HL-60 (cell line): Measurements from ENCODE around the gene PKN2.

Experiments
- POLR2AphosphoS5 ChIP-seq: IDR thresholded peaks from 2 replicates; pipeline ENCODE4 v1.6.1; 2012; ENCODE audit warnings: low read depth
- TF ChIP-seq, protein P1 (sequence below): IDR thresholded peaks from one replicate; pipeline ENCODE4 v1.5.1; 2011; ENCODE audit warnings: low read length, control low read depth, inconsistent platforms; ENCODE audit not compliant: insufficient read depth
- TF ChIP-seq, protein P2 (sequence below): IDR thresholded peaks from 2 replicates; pipeline ENCODE4 v1.6.1; 2012; ENCODE audit warnings: low read depth; ENCODE audit not compliant: insufficient replicate concordance

DNA sequence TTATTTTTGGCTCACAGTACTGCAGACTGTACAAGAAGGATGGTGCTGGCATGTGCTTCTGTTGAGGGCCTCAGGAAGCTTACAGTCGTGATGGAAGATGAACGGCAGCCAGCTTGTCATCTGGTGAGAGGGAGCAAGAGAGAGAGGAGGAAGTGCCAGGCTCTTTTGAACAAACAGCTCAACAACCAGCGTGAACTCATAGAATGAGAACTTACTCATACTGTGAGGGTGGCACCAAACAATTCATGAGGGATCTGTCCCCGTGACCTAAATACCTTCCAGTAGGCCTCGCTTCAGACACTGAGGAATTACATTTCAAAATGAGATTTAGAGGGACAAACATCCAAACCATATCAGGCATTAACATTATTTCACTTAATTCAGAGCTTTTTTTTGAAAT is 84.7 kb downstream of the PKN2 start:
- TF ChIP-seq, protein P1, sequence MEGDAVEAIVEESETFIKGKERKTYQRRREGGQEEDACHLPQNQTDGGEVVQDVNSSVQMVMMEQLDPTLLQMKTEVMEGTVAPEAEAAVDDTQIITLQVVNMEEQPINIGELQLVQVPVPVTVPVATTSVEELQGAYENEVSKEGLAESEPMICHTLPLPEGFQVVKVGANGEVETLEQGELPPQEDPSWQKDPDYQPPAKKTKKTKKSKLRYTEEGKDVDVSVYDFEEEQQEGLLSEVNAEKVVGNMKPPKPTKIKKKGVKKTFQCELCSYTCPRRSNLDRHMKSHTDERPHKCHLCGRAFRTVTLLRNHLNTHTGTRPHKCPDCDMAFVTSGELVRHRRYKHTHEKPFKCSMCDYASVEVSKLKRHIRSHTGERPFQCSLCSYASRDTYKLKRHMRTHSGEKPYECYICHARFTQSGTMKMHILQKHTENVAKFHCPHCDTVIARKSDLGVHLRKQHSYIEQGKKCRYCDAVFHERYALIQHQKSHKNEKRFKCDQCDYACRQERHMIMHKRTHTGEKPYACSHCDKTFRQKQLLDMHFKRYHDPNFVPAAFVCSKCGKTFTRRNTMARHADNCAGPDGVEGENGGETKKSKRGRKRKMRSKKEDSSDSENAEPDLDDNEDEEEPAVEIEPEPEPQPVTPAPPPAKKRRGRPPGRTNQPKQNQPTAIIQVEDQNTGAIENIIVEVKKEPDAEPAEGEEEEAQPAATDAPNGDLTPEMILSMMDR: no peak
- TF ChIP-seq POLR2AphosphoS5: no peak
- TF ChIP-seq, protein P2, sequence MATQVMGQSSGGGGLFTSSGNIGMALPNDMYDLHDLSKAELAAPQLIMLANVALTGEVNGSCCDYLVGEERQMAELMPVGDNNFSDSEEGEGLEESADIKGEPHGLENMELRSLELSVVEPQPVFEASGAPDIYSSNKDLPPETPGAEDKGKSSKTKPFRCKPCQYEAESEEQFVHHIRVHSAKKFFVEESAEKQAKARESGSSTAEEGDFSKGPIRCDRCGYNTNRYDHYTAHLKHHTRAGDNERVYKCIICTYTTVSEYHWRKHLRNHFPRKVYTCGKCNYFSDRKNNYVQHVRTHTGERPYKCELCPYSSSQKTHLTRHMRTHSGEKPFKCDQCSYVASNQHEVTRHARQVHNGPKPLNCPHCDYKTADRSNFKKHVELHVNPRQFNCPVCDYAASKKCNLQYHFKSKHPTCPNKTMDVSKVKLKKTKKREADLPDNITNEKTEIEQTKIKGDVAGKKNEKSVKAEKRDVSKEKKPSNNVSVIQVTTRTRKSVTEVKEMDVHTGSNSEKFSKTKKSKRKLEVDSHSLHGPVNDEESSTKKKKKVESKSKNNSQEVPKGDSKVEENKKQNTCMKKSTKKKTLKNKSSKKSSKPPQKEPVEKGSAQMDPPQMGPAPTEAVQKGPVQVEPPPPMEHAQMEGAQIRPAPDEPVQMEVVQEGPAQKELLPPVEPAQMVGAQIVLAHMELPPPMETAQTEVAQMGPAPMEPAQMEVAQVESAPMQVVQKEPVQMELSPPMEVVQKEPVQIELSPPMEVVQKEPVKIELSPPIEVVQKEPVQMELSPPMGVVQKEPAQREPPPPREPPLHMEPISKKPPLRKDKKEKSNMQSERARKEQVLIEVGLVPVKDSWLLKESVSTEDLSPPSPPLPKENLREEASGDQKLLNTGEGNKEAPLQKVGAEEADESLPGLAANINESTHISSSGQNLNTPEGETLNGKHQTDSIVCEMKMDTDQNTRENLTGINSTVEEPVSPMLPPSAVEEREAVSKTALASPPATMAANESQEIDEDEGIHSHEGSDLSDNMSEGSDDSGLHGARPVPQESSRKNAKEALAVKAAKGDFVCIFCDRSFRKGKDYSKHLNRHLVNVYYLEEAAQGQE: no peak
